H9 (cell line): ENCODE data around the gene MT1A. TPM values are rescaled to one million over a fixed set of nuclear protein-coding genes. Genes with fewer than 3 reads are reported as not detected.

Source experiments
- DNase-seq: peaks from one replicate; pipeline ENCODE4 v3.0.0-alpha.2; 2017
- H2AFZ ChIP-seq: one replicate; pipeline ENCODE4 v1.6.1; 2013; ENCODE audit warnings: mild to moderate bottlenecking, low read length, control low read depth, moderate library complexity
- H2AK5ac ChIP-seq: 2 replicates; pipeline ENCODE4 v1.6.1; 2013; ENCODE audit warnings: low read length, control low read depth, mixed read lengths; ENCODE audit not compliant: insufficient read length
- H2BK120ac ChIP-seq: one replicate; pipeline ENCODE4 v1.6.1; 2013; ENCODE audit warnings: low read depth, mild to moderate bottlenecking, low read length, control low read depth, inconsistent platforms; ENCODE audit not compliant: poor library complexity, severe bottlenecking
- H2BK12ac ChIP-seq: 2 replicates; pipeline ENCODE4 v1.6.1; 2013; ENCODE audit warnings: low read length, control low read depth, mixed read lengths, low read depth; ENCODE audit not compliant: insufficient read length
- H2BK15ac ChIP-seq: 2 replicates; pipeline ENCODE4 v1.6.1; 2013; ENCODE audit warnings: low read depth, low read length, control low read depth
- H2BK20ac ChIP-seq: one replicate; pipeline ENCODE4 v1.6.1; 2013; ENCODE audit warnings: low read depth, mild to moderate bottlenecking, low read length, control low read depth, inconsistent platforms; ENCODE audit not compliant: poor library complexity, severe bottlenecking
- H2BK5ac ChIP-seq: 2 replicates; pipeline ENCODE4 v1.6.1; 2013; ENCODE audit warnings: low read length, control low read depth, mixed read lengths; ENCODE audit not compliant: insufficient read length
- H3K14ac ChIP-seq: 2 replicates; pipeline ENCODE4 v1.6.1; 2013; ENCODE audit warnings: low read length, control low read depth; ENCODE audit not compliant: insufficient read depth
- H3K18ac ChIP-seq: 2 replicates; pipeline ENCODE4 v1.6.1; 2013; ENCODE audit warnings: low read depth, mild to moderate bottlenecking, mixed read lengths, low read length, control low read depth; ENCODE audit not compliant: insufficient read length
- H3K23ac ChIP-seq: 2 replicates; pipeline ENCODE4 v1.6.1; 2013; ENCODE audit warnings: low read length, control low read depth, mixed read lengths, low read depth; ENCODE audit not compliant: insufficient read length
- H3K23me2 ChIP-seq: 2 replicates; pipeline ENCODE4 v1.6.1; 2013; ENCODE audit warnings: low read depth, mild to moderate bottlenecking, mixed read lengths, low read length, control low read depth; ENCODE audit not compliant: insufficient read length, poor library complexity, severe bottlenecking
- H3K27ac ChIP-seq: 2 replicates; pipeline ENCODE4 v1.5.1; 2013; ENCODE audit warnings: low read length, control low read depth, mixed read lengths, low read depth; ENCODE audit not compliant: insufficient read length
- H3K27me3 ChIP-seq: 2 replicates; pipeline ENCODE4 v1.6.1; 2013; ENCODE audit warnings: low read length, control low read depth, inconsistent platforms; ENCODE audit not compliant: insufficient read depth
- H3K4ac ChIP-seq: 2 replicates; pipeline ENCODE4 v1.6.1; 2013; ENCODE audit warnings: low read depth, mild to moderate bottlenecking, control low read depth, inconsistent platforms, low read length, moderate library complexity
- H3K4me1 ChIP-seq: 2 replicates; pipeline ENCODE4 v1.6.1; 2013; ENCODE audit warnings: low read length, control low read depth, inconsistent platforms; ENCODE audit not compliant: insufficient read depth
- H3K4me2 ChIP-seq: 2 replicates; pipeline ENCODE4 v1.6.1; 2013; ENCODE audit warnings: low read length, control low read depth, mixed read lengths; ENCODE audit not compliant: insufficient read length, insufficient read depth
- H3K56ac ChIP-seq: 2 replicates; pipeline ENCODE4 v1.6.1; 2013; ENCODE audit warnings: low read depth, mild to moderate bottlenecking, mixed read lengths, low read length, control low read depth; ENCODE audit not compliant: insufficient read length
- H3K79me1 ChIP-seq: 2 replicates; pipeline ENCODE4 v1.6.1; 2013; ENCODE audit warnings: low read depth, mild to moderate bottlenecking, moderate library complexity, low read length, control low read depth, inconsistent platforms; ENCODE audit not compliant: insufficient read depth, poor library complexity, severe bottlenecking
- H3K79me2 ChIP-seq: 2 replicates; pipeline ENCODE4 v1.6.1; 2013; ENCODE audit warnings: low read length, control low read depth, inconsistent platforms; ENCODE audit not compliant: insufficient read depth
- H3K9ac ChIP-seq: 2 replicates; pipeline ENCODE4 v1.6.1; 2013; ENCODE audit warnings: low read length, control low read depth, mixed read lengths; ENCODE audit not compliant: insufficient read length; ENCODE audit errors: extremely low read depth
- H3K9me3 ChIP-seq: one replicate; pipeline ENCODE4 v1.6.1; 2013; ENCODE audit warnings: low read depth, low read length, inconsistent platforms; ENCODE audit not compliant: control insufficient read depth
- H3T11ph ChIP-seq: one replicate; pipeline ENCODE4 v1.6.1; 2013; ENCODE audit warnings: mild to moderate bottlenecking, low read length, control low read depth, inconsistent platforms
- H4K20me1 ChIP-seq: one replicate; pipeline ENCODE4 v1.6.1; 2013; ENCODE audit not compliant: control insufficient read depth, insufficient read length, insufficient read depth
- H4K5ac ChIP-seq: 2 replicates; pipeline ENCODE4 v1.6.1; 2013; ENCODE audit warnings: low read depth, mild to moderate bottlenecking, mixed read lengths, low read length, control low read depth; ENCODE audit not compliant: insufficient read length
- H4K8ac ChIP-seq: replicated peaks from 2 replicates; pipeline ENCODE4 v1.6.1; 2013; ENCODE audit warnings: low read length, control low read depth, mixed read lengths, low read depth; ENCODE audit not compliant: insufficient read length
- H4K91ac ChIP-seq: 2 replicates; pipeline ENCODE4 v1.6.1; 2013; ENCODE audit warnings: low read depth, mild to moderate bottlenecking, moderate library complexity, mixed read lengths, low read length, control low read depth; ENCODE audit not compliant: insufficient read length
- H3K27ac Mint-ChIP-seq, 3 experiments: 2 replicates in 2 of 3; 3 replicates in 1 of 3; pipeline ENCODE4 v1.8.0; 2020 to 2021; ENCODE audit warnings: mixed read lengths in 3 of 3, mild to moderate bottlenecking in 1 of 3, moderate library complexity in 1 of 3
- H3K27me3 Mint-ChIP-seq: 2 replicates; pipeline ENCODE4 v1.8.0; 2021; ENCODE audit warnings: low read depth, mild to moderate bottlenecking, moderate library complexity, mixed read lengths
- H3K36me3 Mint-ChIP-seq, 3 experiments: 2 replicates in 2 of 3; 3 replicates in 1 of 3; pipeline ENCODE4 v1.8.0; 2020 to 2021; ENCODE audit warnings: low read depth in 3 of 3, mixed read lengths in 3 of 3; ENCODE audit not compliant: insufficient read depth in 1 of 3
- H3K4me1 Mint-ChIP-seq, 2 experiments: 2 replicates each; pipeline ENCODE4 v1.8.0; 2020; ENCODE audit warnings: mixed read lengths in 2 of 2
- H3K4me3 Mint-ChIP-seq, 2 experiments: 2 replicates in 1 of 2; 3 replicates in 1 of 2; pipeline ENCODE4 v1.8.0; 2020 to 2021; ENCODE audit warnings: mild to moderate bottlenecking in 2 of 2, mixed read lengths in 2 of 2, moderate library complexity in 1 of 2
- H3K9me3 Mint-ChIP-seq, 2 experiments: 2 replicates in 1 of 2; 3 replicates in 1 of 2; pipeline ENCODE4 v1.8.0; 2020; ENCODE audit warnings: mild to moderate bottlenecking in 2 of 2, mixed read lengths in 2 of 2, moderate library complexity in 1 of 2
- CTCF ChIP-seq: fragments of 200-600 bp; sonication (generic); conservative IDR thresholded peaks from 3 replicates; pipeline ENCODE4 v1.8.0; 2021; ENCODE audit warnings: antibody characterized with exemption, mild to moderate bottlenecking
- WGBS: extraction: QIAGEN DNeasy Blood & Tissue Kit; methylation state at CpG from one replicate; pipeline ENCODE4 v1.1.7; 2013; ENCODE audit warnings: missing lambda C conversion rate, low lambda C conversion rate, mixed read lengths; ENCODE audit not compliant: insufficient read length; ENCODE audit errors: extremely low coverage; 5-methylcytosine and 5-hydroxymethylcytosine counted together
- total RNA-seq: library from RNA; stranded (reverse); gene quantifications from 2 replicates; pipeline ENCODE4 v1.2.1, GENCODE V29; 2021

MT1A gene
- total RNA-seq, 1 experiment from 2014 or later: not detected

DNA sequence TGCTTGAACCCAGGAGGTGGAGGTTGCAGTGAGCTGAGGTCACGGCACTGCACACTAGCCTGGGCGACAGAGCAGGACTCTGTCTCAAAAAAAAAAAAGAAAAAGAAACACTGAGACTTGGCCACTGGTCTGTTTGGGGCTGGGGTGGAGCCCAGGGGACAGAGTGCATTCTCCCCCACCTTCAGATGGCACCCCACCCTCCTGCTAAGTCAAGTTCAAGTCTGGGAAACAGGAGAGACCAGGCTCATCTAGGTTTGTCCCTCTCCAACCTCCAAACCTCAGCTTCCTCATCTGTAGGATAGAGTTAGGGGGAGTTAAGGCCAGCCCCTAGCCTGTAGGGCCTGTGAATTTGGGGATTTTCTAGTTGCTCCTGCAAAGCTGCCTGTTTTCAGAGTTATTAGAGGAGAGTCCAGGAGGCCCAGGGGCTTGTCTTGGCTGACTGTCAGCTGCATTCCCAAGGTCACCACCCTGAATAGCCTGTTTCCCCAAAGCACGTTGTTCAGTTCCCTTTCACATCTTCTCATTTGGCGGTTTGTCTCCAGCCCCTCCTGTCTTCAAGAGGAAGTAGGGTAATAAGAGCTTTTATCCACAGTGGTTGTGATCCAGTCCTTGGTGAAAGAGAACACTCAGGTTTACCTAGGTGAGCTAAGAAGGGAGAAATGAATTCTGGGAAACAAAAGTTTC lies 46.9 kb upstream of the MT1A start:
- Histone ChIP-seq H3K79me2 (no peaks in the 10 kb centered on the region), H2BK15ac (no peak overlapping the region), H3K23ac (no peak overlapping the region), H2BK12ac (no peak overlapping the region), H4K91ac (no peak overlapping the region), H3K56ac (no peak overlapping the region), H3K4ac (no peak overlapping the region), H3K4me1 (no peaks in the 10 kb centered on the region), H3T11ph (no peak overlapping the region), H2BK20ac (no peak overlapping the region), H3K18ac (no peak overlapping the region), H3K79me1 (no peaks in the 10 kb centered on the region), H2BK5ac (no peak overlapping the region), H4K20me1 (peaks cover 3% of the 10 kb centered on the region), H3K4me2 (no peak overlapping the region), H2BK120ac (no peak overlapping the region), H3K14ac (no peak overlapping the region), H3K27ac (no peak overlapping the region), H3K9ac (no peak overlapping the region), H3K9me3 (no peaks in the 10 kb centered on the region), H4K5ac (no peak overlapping the region), H4K8ac (no peak overlapping the region), H2AK5ac (no peak overlapping the region), H3K27me3 (peaks cover 25% of the 10 kb centered on the region; the same call in 1 of the 2 replicates), H2AFZ (no peak overlapping the region), H3K23me2 (peaks cover 8% of the 10 kb centered on the region)
- peaks cover 82% of the 10 kb centered on the region for H3K27me3 Mint-ChIP-seq
- no peak overlapping the region for H3K27ac Mint-ChIP-seq
- no peak for TF ChIP-seq CTCF
- H3K9me3 Mint-ChIP-seq: no peaks in the 10 kb centered on the region; a peak in 2 of 5 replicates
- DNase-seq: no peak
- H3K36me3 Mint-ChIP-seq: no peaks in the 10 kb centered on the region
- H3K4me1 Mint-ChIP-seq: peaks cover 6 to 13% of the 10 kb centered on the region in 2 experiments
- no peak overlapping the region for H3K4me3 Mint-ChIP-seq
- WGBS: no CpG with 5 or more reads among the region's 4 CpGs
